ENCODE measurements around the gene PRPF31. TPM values are rescaled to one million over a fixed set of nuclear protein-coding genes. Genes with fewer than 3 reads are reported as not detected.

The PRPF31 gene
- total and polyA plus RNA-seq, 8 donors: 22.8 to 98.2 (median 39.5) TPM

GRCh38 chr19:54123682-54124081 lies 8.1 kb downstream of the PRPF31 start:
- intact Hi-C loops (cut with DNase I; ENCODE audit: low total_unique reads): no loop called here

DNA sequence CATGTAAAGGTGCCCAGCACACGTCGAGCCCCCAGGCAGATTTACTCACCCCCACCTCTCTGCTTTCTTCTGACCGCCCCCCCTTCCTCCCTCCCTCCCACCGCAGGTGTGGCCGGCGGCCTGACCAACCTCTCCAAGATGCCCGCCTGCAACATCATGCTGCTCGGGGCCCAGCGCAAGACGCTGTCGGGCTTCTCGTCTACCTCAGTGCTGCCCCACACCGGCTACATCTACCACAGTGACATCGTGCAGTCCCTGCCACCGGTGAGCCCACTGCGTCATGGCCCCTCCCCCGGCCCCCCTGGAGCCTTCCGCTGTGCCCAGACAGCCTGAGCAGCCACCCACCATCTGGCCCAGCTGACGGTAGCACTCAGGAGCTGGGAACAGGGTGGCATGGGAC lies 8.8 kb downstream of the PRPF31 start:
- Histone ChIP-seq H3K4me3 (no peak overlapping the region), H3K4me1 (no peaks in the 10 kb centered on the region), H3K27me3 (no peaks in the 10 kb centered on the region), H3K27ac (no peak overlapping the region), H3K9me3 (no peaks in the 10 kb centered on the region), H3K36me3 (peaks cover 90 to 100% (median 100%) of the 10 kb centered on the region in 4 donors)
- WGBS, 5 donors: 90 to 95% (median 95%) methylated on average over 19 of the region's 19 CpGs
- no peak for TF ChIP-seq POLR2A (IDR thresholded peaks at IDR 0.05)
- no peak for TF ChIP-seq EP300 (IDR thresholded peaks at IDR 0.05)
- no peak for TF ChIP-seq POLR2AphosphoS5 (IDR thresholded peaks at IDR 0.05)
- TF ChIP-seq CTCF (IDR thresholded peaks at IDR 0.05): no peak
- no peak for DNase-seq
- intact Hi-C loops (cut with DNase I; ENCODE audit: low total_unique reads): no loop called here

More at GRCh38 chr19:54123682-54124081, 8.1 kb downstream of the PRPF31 start:
- Histone ChIP-seq H3K4me1 (no peaks in the 10 kb centered on the region), H3K27ac (no peak overlapping the region), H3K27me3 (no peaks in the 10 kb centered on the region), H3K4me3 (no peak overlapping the region), H3K36me3 (peaks cover 87 to 100% (median 100%) of the 10 kb centered on the region in 4 donors), H3K9me3 (no peaks in the 10 kb centered on the region)
- WGBS, 5 donors: 63 to 97% (median 94%) methylated on average over 4 to 17 of the region's 17 CpGs
- no peak for TF ChIP-seq CTCF (IDR thresholded peaks at IDR 0.05)
- no peak for TF ChIP-seq POLR2A (IDR thresholded peaks at IDR 0.05)
- TF ChIP-seq POLR2AphosphoS5 (IDR thresholded peaks at IDR 0.05): no peak
- TF ChIP-seq EP300 (IDR thresholded peaks at IDR 0.05): no peak
- DNase-seq: no peak

DNA sequence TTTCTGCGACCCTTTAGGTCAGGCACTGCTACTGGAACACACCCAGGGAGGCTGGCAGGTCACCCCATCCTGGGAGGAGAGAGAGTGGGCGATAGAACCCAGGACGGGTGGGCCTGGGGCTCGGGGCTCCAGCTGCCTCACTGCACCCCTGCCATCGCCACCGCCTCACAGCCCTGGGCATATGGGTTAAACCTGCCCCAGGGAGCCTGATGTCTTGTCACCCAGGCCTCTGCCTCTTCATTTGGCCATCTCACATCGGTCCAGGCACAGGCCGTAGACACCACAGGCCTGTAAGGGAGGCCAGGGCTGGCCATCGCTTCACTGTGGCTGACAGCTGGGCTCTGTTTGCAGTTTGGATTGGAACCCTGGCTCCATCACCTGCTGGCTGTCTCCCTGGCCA lies 10.2 kb downstream of the PRPF31 start:
- WGBS, 5 donors: 81 to 97% (median 91%) methylated on average over 6 to 9 of the region's 9 CpGs; no CpG with 5 or more reads in 1 of the 5 donors
- no peaks in the 10 kb centered on the region for H3K27me3 ChIP-seq
- no peak for TF ChIP-seq POLR2A (IDR thresholded peaks at IDR 0.05)
- no peaks in the 10 kb centered on the region for H3K4me1 ChIP-seq
- no peak for DNase-seq
- H3K4me3 ChIP-seq: no peak overlapping the region
- intact Hi-C loops (cut with DNase I; ENCODE audit: low total_unique reads): no loop called here
- no peaks in the 10 kb centered on the region for H3K9me3 ChIP-seq
- H3K36me3 ChIP-seq: peaks cover 87 to 99% (median 98%) of the 10 kb centered on the region in 4 donors
- no peak overlapping the region for H3K27ac ChIP-seq

DNA sequence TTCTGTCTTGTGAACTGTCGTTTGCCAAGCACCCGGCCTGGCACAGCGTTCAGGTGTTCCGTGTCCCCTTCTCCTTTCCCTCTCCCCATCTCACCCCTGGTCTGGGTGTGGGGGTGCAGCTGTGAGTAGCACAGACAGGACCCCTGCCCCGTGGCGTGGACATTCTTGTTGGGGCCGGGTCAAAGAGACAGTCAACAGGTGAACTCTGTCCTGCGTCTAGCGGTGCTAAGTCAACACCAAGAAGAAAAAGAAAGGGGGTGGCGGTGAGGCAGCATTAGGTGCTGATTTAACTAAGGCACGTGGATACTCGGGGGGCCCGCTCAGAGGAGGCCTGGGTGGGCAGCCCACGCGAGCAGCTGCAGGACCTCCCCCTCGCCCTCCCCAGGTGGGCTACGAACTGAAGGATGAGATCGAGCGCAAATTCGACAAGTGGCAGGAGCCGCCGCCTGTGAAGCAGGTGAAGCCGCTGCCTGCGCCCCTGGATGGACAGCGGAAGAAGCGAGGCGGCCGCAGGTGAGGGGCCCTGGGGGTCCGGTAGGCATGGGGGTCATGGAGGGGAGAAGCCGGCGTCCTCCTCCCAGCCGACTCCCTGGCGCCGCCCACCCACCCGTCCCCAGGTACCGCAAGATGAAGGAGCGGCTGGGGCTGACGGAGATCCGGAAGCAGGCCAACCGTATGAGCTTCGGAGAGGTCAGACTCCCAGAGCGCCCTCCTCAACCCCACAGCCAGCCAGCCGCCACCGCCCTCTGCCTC lies 12.3 kb downstream of the PRPF31 start:
- Histone ChIP-seq H3K4me1 (no peaks in the 10 kb centered on the region), H3K9me3 (no peaks in the 10 kb centered on the region), H3K27ac (no peak overlapping the region), H3K4me3 (no peak overlapping the region), H3K27me3 (no peaks in the 10 kb centered on the region), H3K36me3 (peaks cover 84 to 99% (median 95%) of the 10 kb centered on the region in 4 donors)
- intact Hi-C loops (cut with DNase I; ENCODE audit: low total_unique reads): no loop called here
- DNase-seq: no peak
- TF ChIP-seq CTCF (IDR thresholded peaks at IDR 0.05): no peak
- no peak for TF ChIP-seq POLR2AphosphoS5 (IDR thresholded peaks at IDR 0.05)
- no peak for TF ChIP-seq POLR2A (IDR thresholded peaks at IDR 0.05)
- TF ChIP-seq EP300 (IDR thresholded peaks at IDR 0.05): no peak
- 89 to 94% (median 92%) methylated on average over 31 to 44 of the region's 44 CpGs for WGBS, 5 donors

DNA sequence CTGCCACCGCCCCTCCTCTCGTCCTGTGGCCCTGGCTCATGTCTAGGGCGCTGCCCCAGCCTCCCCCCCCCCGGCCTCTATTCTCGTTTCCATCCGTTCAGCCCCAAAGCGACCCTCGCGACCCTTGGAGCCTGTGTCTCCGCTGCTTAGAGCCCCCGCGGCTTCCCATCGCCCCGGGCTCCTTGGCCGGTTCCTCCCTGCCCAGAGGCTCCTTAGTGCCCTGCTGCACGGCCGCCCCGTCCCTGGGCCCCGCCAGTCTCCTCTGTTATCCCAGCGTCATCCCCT lies 12.8 kb downstream of the PRPF31 start:
- Histone ChIP-seq H3K27ac (no peak overlapping the region), H3K4me1 (no peaks in the 10 kb centered on the region), H3K36me3 (peaks cover 79 to 99% (median 93%) of the 10 kb centered on the region in 4 donors), H3K9me3 (no peaks in the 10 kb centered on the region), H3K4me3 (no peak overlapping the region), H3K27me3 (no peaks in the 10 kb centered on the region)
- intact Hi-C loops (cut with DNase I; ENCODE audit: low total_unique reads): no loop called here
- 89 to 95% (median 94%) methylated on average over 11 to 20 of the region's 20 CpGs for WGBS, 5 donors
- no peak for DNase-seq
- no peak for TF ChIP-seq CTCF (IDR thresholded peaks at IDR 0.05)
- TF ChIP-seq EP300 (IDR thresholded peaks at IDR 0.05): no peak
- no peak for TF ChIP-seq POLR2A (IDR thresholded peaks at IDR 0.05)
- TF ChIP-seq POLR2AphosphoS5 (IDR thresholded peaks at IDR 0.05): no peak
